NT2/D1 (cell line): ENCODE measurements around the gene HPN.

ENCODE experiments used
- YY1 ChIP-seq: IDR thresholded peaks from 2 replicates; pipeline ENCODE4 v1.6.1; 2011; ENCODE audit not compliant: insufficient read length, insufficient read depth
- ZNF274 ChIP-seq: IDR thresholded peaks from 2 replicates; pipeline ENCODE4 v1.6.1; 2011; ENCODE audit warnings: mild to moderate bottlenecking, low read depth, low read length

- TF ChIP-seq YY1 (no peak), ZNF274 (no peak)
Observed at GRCh38 chr19:35090160-35090505, 48.6 kb downstream of the HPN start.
